Caco-2 (cell line): Measurements from ENCODE around the gene FNIP1. TPM values are rescaled to one million over a fixed set of nuclear protein-coding genes. Genes with fewer than 3 reads are reported as not detected.

Experiments used
- BruUV-seq: library from RNA; stranded (reverse); fragments of 400-500 nt; replicated peaks from 2 replicates; lab custom pipeline; 2021; lab: Mats Ljungman, UMichigan
- CTCF ChIA-PET: fragments of 300-600 bp; sonication (Branson Sonifier 250); formaldehyde crosslinking; loops from one replicate; lab custom pipeline; 2022; ENCODE audit warnings: antibody characterized with exemption; lab: Charles Lee
- POLR2A ChIA-PET: fragments of 300-600 bp; sonication (Branson Sonifier 250); formaldehyde crosslinking; loops from one replicate; lab custom pipeline; 2022; ENCODE audit warnings: antibody characterized with exemption; lab: Charles Lee
- DNase-seq, 2 experiments: peaks; one replicate each; pipeline versions ENCODE4 v3.0.0 to v3.0.0-alpha.2; 2020 to 2022
- H3K27me3 ChIP-seq: replicated peaks from 2 replicates; pipeline ENCODE4 v1.6.0; 2011; ENCODE audit warnings: low read length; ENCODE audit not compliant: control insufficient read depth, insufficient read depth
- H3K36me3 ChIP-seq: 2 replicates; pipeline ENCODE4 v1.5.1; 2011; ENCODE audit warnings: low read length; ENCODE audit not compliant: control insufficient read depth, insufficient read depth
- H3K4me1 ChIP-seq: fragments of 250-450 bp; sonication (Bioruptor Pico); 2 replicates; pipeline ENCODE4 v1.5.1; 2020; ENCODE audit warnings: mild to moderate bottlenecking
- H3K4me3 ChIP-seq: 2 replicates; pipeline ENCODE4 v1.5.1; 2011; ENCODE audit warnings: low read depth, mild to moderate bottlenecking, control low read depth, low read length
- H3K9me3 ChIP-seq: fragments of 250-450 bp; sonication (Bioruptor Pico); 2 replicates; pipeline ENCODE4 v1.5.1; 2020; ENCODE audit warnings: mild to moderate bottlenecking, moderate library complexity
- H3K27ac Mint-ChIP-seq: one replicate; pipeline ENCODE4 v1.8.0; 2022; ENCODE audit warnings: mixed read lengths; ENCODE audit not compliant: unreplicated experiment
- H3K27me3 Mint-ChIP-seq: one replicate; pipeline ENCODE4 v1.8.0; 2022; ENCODE audit warnings: mixed read lengths; ENCODE audit not compliant: insufficient read depth, unreplicated experiment
- H3K36me3 Mint-ChIP-seq: one replicate; pipeline ENCODE4 v1.8.0; 2022; ENCODE audit warnings: mild to moderate bottlenecking, mixed read lengths; ENCODE audit not compliant: insufficient read depth, unreplicated experiment
- H3K4me1 Mint-ChIP-seq: one replicate; pipeline ENCODE4 v1.8.0; 2022; ENCODE audit warnings: low read depth, mixed read lengths; ENCODE audit not compliant: unreplicated experiment
- H3K4me3 Mint-ChIP-seq: one replicate; pipeline ENCODE4 v1.8.0; 2022; ENCODE audit warnings: mild to moderate bottlenecking, moderate library complexity, mixed read lengths; ENCODE audit not compliant: unreplicated experiment
- H3K9me3 Mint-ChIP-seq: one replicate; pipeline ENCODE4 v1.8.0; 2022; ENCODE audit warnings: mixed read lengths; ENCODE audit not compliant: unreplicated experiment
- CTCF ChIP-seq, 2 experiments: fragments of 200-600 bp in 1 of 2; IDR thresholded peaks; 1 replicate in 1 of 2; 2 replicates in 1 of 2; pipeline versions ENCODE4 v1.5.1 to v1.8.0; 2011 to 2022; ENCODE audit warnings: antibody characterized with exemption in 1 of 2, control low read depth in 1 of 2, inconsistent platforms in 1 of 2, low read depth in 1 of 2, low read length in 1 of 2, mild to moderate bottlenecking in 1 of 2, moderate library complexity in 1 of 2; ENCODE audit not compliant: insufficient read depth in 1 of 2, severe bottlenecking in 1 of 2, unreplicated experiment in 1 of 2
- intact Hi-C: fragments of 100-400 bp; cut with micrococcal nuclease; formaldehyde crosslinking; loops from one replicate; pipeline ENCODE4 v1.10.0; 2022; ENCODE audit not compliant: unreplicated experiment
- total RNA-seq: library from RNA; stranded (reverse); gene quantifications from 2 replicates; pipeline ENCODE4 v1.2.3, GENCODE V29; 2022

Gene FNIP1
- total RNA-seq, 1 experiment from 2014 or later, result 45.0 TPM

GRCh38 chr5:131694926-131695325, 101.9 kb downstream of the FNIP1 start:
- Histone ChIP-seq H3K36me3 (no peaks in the 10 kb centered on the region; the same call in 1 of the 2 replicates), H3K4me3 (no peak overlapping the region), H3K27me3 (no peaks in the 10 kb centered on the region), H3K9me3 (no peaks in the 10 kb centered on the region), H3K4me1 (no peaks in the 10 kb centered on the region)
- BruUV-seq, result no TSS peak
- POLR2A ChIA-PET, result no interaction called here
- no peak for DNase-seq
- CTCF ChIA-PET, result no interaction called here
- no peak for TF ChIP-seq CTCF (IDR thresholded peaks at IDR 0.05; ENCODE audit: insufficient read depth in 1 of 2, low read depth in 1 of 2, low read length in 1 of 2, severe bottlenecking in 1 of 2, unreplicated experiment in 1 of 2)
- Mint-ChIP-seq H3K4me1 (no peaks in the 10 kb centered on the region), H3K27me3 (no peaks in the 10 kb centered on the region), H3K4me3 (no peak overlapping the region), H3K36me3 (peaks cover 40% of the 10 kb centered on the region), H3K9me3 (no peaks in the 10 kb centered on the region), H3K27ac (no peak overlapping the region)
- intact Hi-C loops, result no loop called here

DNA sequence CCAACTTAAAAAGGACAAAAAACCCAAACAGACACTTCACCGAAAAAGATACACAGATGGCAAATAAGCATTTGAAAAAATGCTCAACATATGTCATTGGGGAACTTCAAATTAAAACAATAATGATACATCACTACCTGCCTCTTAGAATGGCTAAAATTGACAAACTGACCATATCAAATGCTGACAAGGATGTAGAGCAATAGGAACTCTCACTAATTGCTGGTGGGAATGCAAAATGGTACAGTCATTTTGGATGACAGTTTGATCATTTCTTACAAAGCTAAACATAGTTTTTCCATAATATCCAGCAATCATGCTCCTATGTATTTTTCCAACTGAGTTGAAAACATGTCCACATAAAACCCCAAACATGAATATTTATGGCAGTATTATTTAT, 102.9 kb downstream of the FNIP1 start:
- Histone ChIP-seq H3K27me3 (no peaks in the 10 kb centered on the region), H3K9me3 (no peaks in the 10 kb centered on the region), H3K36me3 (no peaks in the 10 kb centered on the region; the same call in 1 of the 2 replicates), H3K4me3 (no peak overlapping the region), H3K4me1 (no peaks in the 10 kb centered on the region)
- no peaks in the 10 kb centered on the region for H3K27me3 Mint-ChIP-seq
- no peaks in the 10 kb centered on the region for H3K9me3 Mint-ChIP-seq
- no TSS peak for BruUV-seq
- H3K36me3 Mint-ChIP-seq, result peaks cover 45% of the 10 kb centered on the region
- H3K4me3 Mint-ChIP-seq, result no peak overlapping the region
- ChIA-PET CTCF (no interaction called here), POLR2A (no interaction called here)
- H3K4me1 Mint-ChIP-seq, result no peaks in the 10 kb centered on the region
- TF ChIP-seq CTCF (IDR thresholded peaks at IDR 0.05; ENCODE audit: insufficient read depth in 1 of 2, low read depth in 1 of 2, low read length in 1 of 2, severe bottlenecking in 1 of 2, unreplicated experiment in 1 of 2), result no peak
- DNase-seq, result no peak
- no peak overlapping the region for H3K27ac Mint-ChIP-seq
- intact Hi-C loops, result no loop called here

- no peak overlapping the region for H3K4me3 ChIP-seq
- no TSS peak for BruUV-seq
- H3K27me3 ChIP-seq, result no peaks in the 10 kb centered on the region
- H3K4me1 ChIP-seq, result no peaks in the 10 kb centered on the region
- no peaks in the 10 kb centered on the region for H3K9me3 ChIP-seq
- ChIA-PET CTCF (no interaction called here), POLR2A (no interaction called here)
- H3K9me3 Mint-ChIP-seq, result no peaks in the 10 kb centered on the region
- no peaks in the 10 kb centered on the region; the same call in 1 of the 2 replicates for H3K36me3 ChIP-seq
- no peak overlapping the region for H3K27ac Mint-ChIP-seq
- intact Hi-C loops, result no loop called here
- H3K27me3 Mint-ChIP-seq, result no peaks in the 10 kb centered on the region
- no peak for DNase-seq
- H3K4me3 Mint-ChIP-seq, result no peak overlapping the region
- no peak for TF ChIP-seq CTCF (IDR thresholded peaks at IDR 0.05; ENCODE audit: insufficient read depth in 1 of 2, low read depth in 1 of 2, low read length in 1 of 2, severe bottlenecking in 1 of 2, unreplicated experiment in 1 of 2)
- no peaks in the 10 kb centered on the region for H3K4me1 Mint-ChIP-seq
- peaks cover 28% of the 10 kb centered on the region for H3K36me3 Mint-ChIP-seq
Observed at GRCh38 chr5:131685516-131686171, 111.2 kb downstream of the FNIP1 start.
